ENCODE results near the gene TMIGD1.

- no peak for TF ChIP-seq GABPA (IDR thresholded peaks at IDR 0.05; ENCODE audit: low read depth)
- no peak for TF ChIP-seq RAD21 (IDR thresholded peaks at IDR 0.05; ENCODE audit: low read length)
- TF ChIP-seq, protein P1, sequence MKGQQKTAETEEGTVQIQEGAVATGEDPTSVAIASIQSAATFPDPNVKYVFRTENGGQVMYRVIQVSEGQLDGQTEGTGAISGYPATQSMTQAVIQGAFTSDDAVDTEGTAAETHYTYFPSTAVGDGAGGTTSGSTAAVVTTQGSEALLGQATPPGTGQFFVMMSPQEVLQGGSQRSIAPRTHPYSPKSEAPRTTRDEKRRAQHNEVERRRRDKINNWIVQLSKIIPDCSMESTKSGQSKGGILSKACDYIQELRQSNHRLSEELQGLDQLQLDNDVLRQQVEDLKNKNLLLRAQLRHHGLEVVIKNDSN (IDR thresholded peaks at IDR 0.05; ENCODE audit: borderline replicate concordance, low read depth) = no peak
- no peak for TF ChIP-seq CTCF (IDR thresholded peaks at IDR 0.05)
- no peak for TF ChIP-seq FOXM1 (IDR thresholded peaks at IDR 0.05; ENCODE audit: low read depth)
- TF ChIP-seq CHD2 (IDR thresholded peaks at IDR 0.05; ENCODE audit: low read length, partially characterized antibody) = no peak
- no peak for TF ChIP-seq NRF1 (IDR thresholded peaks at IDR 0.05; ENCODE audit: low read depth, low read length)
Measured at GRCh38 chr17:30312226-30312625, 21.6 kb downstream of the TMIGD1 start.
